K562 (cell line): Measurements from ENCODE around the gene OR2M4.

ENCODE experiments used
- EZH2 ChIP-seq: IDR thresholded peaks from 2 replicates; pipeline ENCODE4 v1.6.1; 2012; ENCODE audit warnings: low read depth, mild to moderate bottlenecking, inconsistent platforms, low read length, borderline replicate concordance
- POLR2A ChIP-seq: fragments of 450-650 bp; conservative IDR thresholded peaks from 2 replicates; pipeline ENCODE4 v1.6.1; 2016
- TAF1 ChIP-seq: IDR thresholded peaks from 2 replicates; pipeline ENCODE4 v1.6.1; 2011; ENCODE audit warnings: mild to moderate bottlenecking, low read length, moderate library complexity; ENCODE audit not compliant: insufficient read depth, control insufficient read depth, severe bottlenecking; ENCODE audit errors: extremely low read depth
- ZNF3 ChIP-seq: fragments of 250-450 bp; sonication (Bioruptor Pico); IDR thresholded peaks from 2 replicates; pipeline ENCODE4 v1.5.0; 2021; ENCODE audit warnings: mild to moderate bottlenecking, moderate library complexity

- no peak for TF ChIP-seq TAF1
- TF ChIP-seq EZH2, result no peak
- TF ChIP-seq POLR2A, result no peak
- no peak for TF ChIP-seq ZNF3 (CRISPR knock-in tag)
Observed at GRCh38 chr1:248229360-248229908, 1.8 kb upstream of the OR2M4 start.
